Keratinocyte (primary cell): ENCODE data around the gene EHMT1. TPM values are rescaled to one million over a fixed set of nuclear protein-coding genes. Genes with fewer than 3 reads are reported as not detected.

ENCODE experiments used
- DNase-seq: peaks from one replicate; pipeline ENCODE4 v3.0.0-alpha.2; 2011; ENCODE audit warnings: low read depth, missing footprints, low spot score
- FAIRE-seq: peaks from 2 replicates; lab custom pipeline; 2011; peaks lifted over from hg19 to GRCh38; lab: Jason Lieb, UNC
- H2AFZ ChIP-seq: 2 replicates; pipeline ENCODE4 v1.6.0; 2012; ENCODE audit warnings: low read length, control low read depth, inconsistent platforms; ENCODE audit not compliant: control insufficient read depth
- H3K27ac ChIP-seq: 2 replicates; pipeline ENCODE4 v1.5.1; 2011; ENCODE audit warnings: low read length; ENCODE audit not compliant: control insufficient read depth, insufficient read depth
- H3K27me3 ChIP-seq: 3 replicates; pipeline ENCODE4 v1.6.0; 2011; ENCODE audit warnings: low read length; ENCODE audit not compliant: control insufficient read depth, insufficient read depth; ENCODE audit errors: extremely low read depth
- H3K36me3 ChIP-seq, 2 experiments: 2 replicates in 1 of 2; 3 replicates in 1 of 2; pipeline ENCODE4 v1.5.1; 2011; ENCODE audit warnings: low read length in 2 of 2, mild to moderate bottlenecking in 1 of 2; ENCODE audit not compliant: control insufficient read depth in 2 of 2, insufficient read depth in 2 of 2; ENCODE audit errors: extremely low read depth in 1 of 2
- H3K4me1 ChIP-seq: 3 replicates; pipeline ENCODE4 v1.5.1; 2011; ENCODE audit warnings: low read length; ENCODE audit not compliant: control insufficient read depth, insufficient read depth; ENCODE audit errors: extremely low read depth
- H3K4me2 ChIP-seq: 3 replicates; pipeline ENCODE4 v1.6.0; 2011; ENCODE audit warnings: low read depth, low read length; ENCODE audit not compliant: control insufficient read depth, insufficient read depth; ENCODE audit errors: extremely low read depth
- H3K4me3 ChIP-seq, 3 experiments: fragments of 200-600 bp in 1 of 3; sonication (generic) in 1 of 3; 2 replicates in 2 of 3; 3 replicates in 1 of 3; pipeline ENCODE4 v1.5.1; 2011 to 2016; ENCODE audit warnings: low read length in 3 of 3, mild to moderate bottlenecking in 3 of 3, control low read depth in 2 of 3, inconsistent platforms in 1 of 3, low read depth in 1 of 3, mixed read lengths in 1 of 3, mixed run types in 1 of 3, moderate library complexity in 1 of 3; ENCODE audit not compliant: control insufficient read depth in 2 of 3, insufficient read depth in 2 of 3; ENCODE audit errors: extremely low read depth in 1 of 3
- H3K79me2 ChIP-seq: 2 replicates; pipeline ENCODE4 v1.6.0; 2012; ENCODE audit warnings: low read length; ENCODE audit not compliant: control insufficient read depth, insufficient read depth
- H3K9ac ChIP-seq: 3 replicates; pipeline ENCODE4 v1.6.0; 2011; ENCODE audit warnings: low read length; ENCODE audit not compliant: control insufficient read depth, insufficient read depth; ENCODE audit errors: extremely low read depth
- H3K9me1 ChIP-seq: 3 replicates; pipeline ENCODE4 v1.6.0; 2011; ENCODE audit warnings: low read length; ENCODE audit not compliant: control insufficient read depth, insufficient read depth; ENCODE audit errors: extremely low read depth
- H3K9me3 ChIP-seq: 2 replicates; pipeline ENCODE4 v1.5.1; 2012; ENCODE audit warnings: low read depth, low read length; ENCODE audit not compliant: control insufficient read depth
- H4K20me1 ChIP-seq: 3 replicates; pipeline ENCODE4 v1.6.0; 2011; ENCODE audit warnings: low read length; ENCODE audit not compliant: control insufficient read depth, insufficient read depth; ENCODE audit errors: extremely low read depth
- EZH2 ChIP-seq: IDR thresholded peaks from one replicate; pipeline ENCODE4 v1.6.1; 2012; ENCODE audit warnings: inconsistent platforms, mild to moderate bottlenecking, low read length, moderate library complexity
- dilution Hi-C: fragments of 300-500 bp; cut with MboI; formaldehyde crosslinking; loops from one replicate; pipeline ENCODE4 v1.7.0; 2020; ENCODE audit warnings: low sequenced_read_pairs; ENCODE audit not compliant: extremely low pct_ligation_motif_present
- polyA plus RNA-seq, 5 experiments: library from polyadenylated mRNA; depleted of rRNA in 3 of 5; stranded (reverse) in 3 of 5; stranded (forward) in 1 of 5; unstranded in 1 of 5; fragments of >200 nt; gene quantifications; 1 replicate in 1 of 5; 2 replicates in 3 of 5; 3 replicates in 1 of 5; pipeline versions ENCODE4 v1.2.1 to v1.2.3, GENCODE V29; 2011 to 2012; ENCODE audit warnings: missing spikeins in 2 of 5, low read depth in 1 of 5, low replicate concordance in 1 of 5
- TF ChIP-seq, protein P1 (sequence below), 3 experiments: IDR thresholded peaks in 1 of 3; conservative IDR thresholded peaks in 1 of 3; optimal IDR thresholded peaks in 1 of 3; 2 replicates in 2 of 3; 3 replicates in 1 of 3; pipeline versions ENCODE3 to v1.5.1; 2011; ENCODE audit warnings: low read length in 3 of 3, mild to moderate bottlenecking in 3 of 3, moderate library complexity in 2 of 3, control low read depth in 1 of 3, inconsistent platforms in 1 of 3; ENCODE audit not compliant: insufficient read depth in 2 of 3; ENCODE audit errors: extremely low read depth in 1 of 3

EHMT1 gene
- polyA plus RNA-seq, 1 donor (not counting 4 experiments of a cell fraction or from before 2014, with no cell fraction given): 25.9 TPM

DNA sequence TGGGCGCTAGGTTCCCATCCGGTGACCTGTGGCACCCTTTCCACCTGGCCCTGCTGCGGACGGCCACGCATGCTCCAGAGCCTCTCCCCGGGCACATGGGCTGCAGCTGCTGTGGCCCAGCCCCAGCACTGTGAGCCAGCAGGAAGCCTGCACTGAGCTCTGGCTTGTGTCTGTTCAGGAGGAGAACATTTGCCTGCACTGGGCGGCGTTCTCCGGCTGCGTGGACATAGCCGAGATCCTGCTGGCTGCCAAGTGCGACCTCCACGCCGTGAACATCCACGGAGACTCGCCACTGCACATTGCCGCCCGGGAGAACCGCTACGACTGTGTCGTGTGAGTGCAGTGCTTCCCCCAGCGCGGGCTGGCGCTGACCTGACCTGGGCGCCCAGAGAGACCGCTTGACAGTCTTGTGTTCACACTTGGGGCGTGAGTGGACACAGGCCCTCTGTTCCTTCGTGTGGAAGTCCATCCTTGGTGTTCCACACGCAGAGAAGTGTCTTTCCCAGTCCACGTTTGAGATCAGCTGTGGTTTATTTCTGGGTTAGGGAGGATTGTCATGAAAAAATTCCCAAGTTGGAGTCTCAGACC is 192.6 kb downstream of the EHMT1 start:
- Histone ChIP-seq H3K9ac (no peak overlapping the region), H3K9me1 (no peaks in the 10 kb centered on the region), H3K4me3 (no peak overlapping the region), H3K27me3 (no peaks in the 10 kb centered on the region), H3K9me3 (no peaks in the 10 kb centered on the region), H4K20me1 (no peaks in the 10 kb centered on the region), H3K4me2 (no peak overlapping the region), H3K79me2 (no peaks in the 10 kb centered on the region), H2AFZ (no peak overlapping the region), H3K4me1 (peaks cover 9% of the 10 kb centered on the region), H3K36me3 (peaks cover 22 to 26% of the 10 kb centered on the region in 2 experiments), H3K27ac (no peak overlapping the region)
- dilution Hi-C loops: no loop called here
- DNase-seq (no peak), FAIRE-seq (no peak)
- TF ChIP-seq EZH2: no peak
- TF ChIP-seq, protein P1, sequence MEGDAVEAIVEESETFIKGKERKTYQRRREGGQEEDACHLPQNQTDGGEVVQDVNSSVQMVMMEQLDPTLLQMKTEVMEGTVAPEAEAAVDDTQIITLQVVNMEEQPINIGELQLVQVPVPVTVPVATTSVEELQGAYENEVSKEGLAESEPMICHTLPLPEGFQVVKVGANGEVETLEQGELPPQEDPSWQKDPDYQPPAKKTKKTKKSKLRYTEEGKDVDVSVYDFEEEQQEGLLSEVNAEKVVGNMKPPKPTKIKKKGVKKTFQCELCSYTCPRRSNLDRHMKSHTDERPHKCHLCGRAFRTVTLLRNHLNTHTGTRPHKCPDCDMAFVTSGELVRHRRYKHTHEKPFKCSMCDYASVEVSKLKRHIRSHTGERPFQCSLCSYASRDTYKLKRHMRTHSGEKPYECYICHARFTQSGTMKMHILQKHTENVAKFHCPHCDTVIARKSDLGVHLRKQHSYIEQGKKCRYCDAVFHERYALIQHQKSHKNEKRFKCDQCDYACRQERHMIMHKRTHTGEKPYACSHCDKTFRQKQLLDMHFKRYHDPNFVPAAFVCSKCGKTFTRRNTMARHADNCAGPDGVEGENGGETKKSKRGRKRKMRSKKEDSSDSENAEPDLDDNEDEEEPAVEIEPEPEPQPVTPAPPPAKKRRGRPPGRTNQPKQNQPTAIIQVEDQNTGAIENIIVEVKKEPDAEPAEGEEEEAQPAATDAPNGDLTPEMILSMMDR (optimal IDR thresholded peaks at IDR 0.05 in 1 of 3, IDR thresholded peaks at IDR 0.05 in 1 of 3, conservative IDR thresholded peaks at IDR 0.05 in 1 of 3; ENCODE audit: extremely low read depth in 1 of 3, insufficient read depth in 2 of 3, low read length in 3 of 3): no peak

DNA sequence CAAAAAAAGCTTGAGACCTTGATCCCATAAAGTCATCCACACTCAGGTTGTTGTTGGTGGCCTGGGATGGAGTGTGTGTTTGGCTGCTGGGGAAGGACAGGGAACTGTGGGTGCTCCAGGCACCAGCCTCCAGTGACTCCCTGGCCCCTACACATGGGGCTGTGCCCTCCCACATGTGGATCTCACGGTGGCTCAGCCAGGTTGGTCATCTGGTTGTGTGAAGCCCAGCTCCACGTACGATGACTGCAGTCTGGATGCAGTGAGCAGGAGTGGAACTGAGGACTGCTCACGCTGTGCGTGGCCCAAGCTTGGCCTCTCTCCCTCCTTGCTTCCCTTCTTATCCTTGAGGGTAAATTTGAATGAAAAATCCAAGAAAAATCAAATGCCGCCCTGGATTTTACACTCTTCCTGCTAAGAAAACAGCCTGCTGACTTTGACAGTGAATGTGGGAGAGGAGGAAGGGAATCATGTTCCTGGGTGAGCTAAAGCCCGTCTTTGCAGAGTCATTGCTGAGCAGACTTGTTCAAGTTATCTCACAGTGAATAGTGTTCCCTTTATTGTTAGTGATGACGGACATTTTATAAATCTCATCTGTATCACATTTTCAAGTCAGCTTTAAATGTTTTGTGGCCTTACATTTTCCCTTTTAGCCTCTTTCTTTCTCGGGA is 193.7 kb downstream of the EHMT1 start:
- Histone ChIP-seq H2AFZ (no peak overlapping the region), H3K4me3 (no peak overlapping the region), H3K4me1 (peaks cover 9% of the 10 kb centered on the region), H3K9me3 (no peaks in the 10 kb centered on the region), H4K20me1 (no peaks in the 10 kb centered on the region), H3K9ac (no peak overlapping the region), H3K9me1 (no peaks in the 10 kb centered on the region), H3K79me2 (no peaks in the 10 kb centered on the region), H3K27me3 (no peaks in the 10 kb centered on the region), H3K27ac (no peak overlapping the region), H3K4me2 (no peak overlapping the region), H3K36me3 (peaks cover 30 to 36% of the 10 kb centered on the region in 2 experiments)
- no peak for TF ChIP-seq EZH2
- TF ChIP-seq, protein P1 (optimal IDR thresholded peaks at IDR 0.05 in 1 of 3, IDR thresholded peaks at IDR 0.05 in 1 of 3, conservative IDR thresholded peaks at IDR 0.05 in 1 of 3; ENCODE audit: extremely low read depth in 1 of 3, insufficient read depth in 2 of 3, low read length in 3 of 3): no peak
- DNase-seq: no peak
- dilution Hi-C loops: no loop called here
- FAIRE-seq: no peak
